DMS114 treated with DMSO at 0.1 percent for 48 hours (cell line): ENCODE data around the gene CDC42EP3.

Experiments
- DNase-seq: peaks from one replicate; lab custom pipeline; 2025; ENCODE audit not compliant: unreplicated experiment; lab: John Stamatoyannopoulos, UW

Gene CDC42EP3

GRCh38 chr2:37619959-37620300, 51.5 kb downstream of the CDC42EP3 start:
- no peak for DNase-seq

- no peak for DNase-seq
These were observed 52.0 kb downstream of the CDC42EP3 start for GRCh38 chr2:37619230-37619958.

- no peak for DNase-seq
These were observed 53.1 kb downstream of the CDC42EP3 start for GRCh38 chr2:37618326-37618725.

- DNase-seq: no peak
These were observed 54.1 kb downstream of the CDC42EP3 start for GRCh38 chr2:37617119-37617892.

GRCh38 chr2:37616677-37617005, 54.8 kb downstream of the CDC42EP3 start:
- DNase-seq: no peak

- no peak for DNase-seq
These were observed 55.4 kb downstream of the CDC42EP3 start for GRCh38 chr2:37615804-37616676.

- DNase-seq: no peak
These were observed 57.2 kb downstream of the CDC42EP3 start for GRCh38 chr2:37614061-37614738.

GRCh38 chr2:37612382-37612781, 59.1 kb downstream of the CDC42EP3 start:
- no peak for DNase-seq

GRCh38 chr2:37610638-37611289, 60.7 kb downstream of the CDC42EP3 start:
- DNase-seq: no peak

- DNase-seq: no peak
These were observed 61.7 kb downstream of the CDC42EP3 start for GRCh38 chr2:37609782-37610181.

GRCh38 chr2:37604716-37605115, 66.7 kb downstream of the CDC42EP3 start:
- DNase-seq: no peak

- DNase-seq: no peak
These were observed 68.7 kb downstream of the CDC42EP3 start for GRCh38 chr2:37602702-37603101.

- no peak for DNase-seq
These were observed 69.4 kb downstream of the CDC42EP3 start for GRCh38 chr2:37602040-37602439.

GRCh38 chr2:37601569-37601968, 69.9 kb downstream of the CDC42EP3 start:
- DNase-seq: no peak

GRCh38 chr2:37600735-37601134, 70.7 kb downstream of the CDC42EP3 start:
- DNase-seq: no peak

GRCh38 chr2:37599688-37600525, 71.5 kb downstream of the CDC42EP3 start:
- DNase-seq: no peak

GRCh38 chr2:37593694-37594093, 77.7 kb downstream of the CDC42EP3 start:
- no peak for DNase-seq

GRCh38 chr2:37593024-37593423, 78.4 kb downstream of the CDC42EP3 start:
- no peak for DNase-seq
